Measurements from ENCODE around the gene CCDC28A.
"Not testable (repeated sequence)": the region's sequence is repeated elsewhere in the genome, so short reads cannot be mapped to it uniquely, and the experiment has no call there.

The CCDC28A gene

GRCh38 chr6:138773177-138774091 lies at the start of gene CCDC28A:
CCDC28A (plus strand) TSS chr6:138773769; CDS start chr6:138776121, 2,352 bp downstream.
- peak; percentile 98 for DNase-seq (ENCODE audit: low read depth, low spot score)

DNA sequence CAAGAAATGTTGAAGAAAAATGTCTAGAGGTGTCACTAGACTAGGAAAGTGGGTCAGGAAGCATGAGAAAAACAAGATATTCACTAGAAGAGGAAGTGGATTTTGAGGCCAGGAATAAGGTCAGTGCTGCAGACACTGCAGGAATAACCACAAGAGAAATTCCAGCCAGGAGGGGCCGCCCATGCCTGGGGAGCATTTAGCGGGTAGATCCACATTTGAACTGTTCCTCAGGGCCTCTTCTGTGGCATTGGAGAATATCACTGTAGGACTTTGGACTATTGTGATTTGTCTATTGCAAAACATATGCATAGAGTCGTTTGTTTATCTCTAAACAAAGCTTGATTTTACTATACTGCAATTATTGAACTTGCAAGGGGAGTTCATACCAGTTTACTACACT lies 49.6 kb upstream of the CCDC28A start:
- peak; percentile 23 for DNase-seq (ENCODE audit: low read depth, low spot score)

- DNase-seq (ENCODE audit: low read depth, low spot score) = no peak
Observed at GRCh38 chr6:138726066-138726756, 47.4 kb upstream of the CCDC28A start.

GRCh38 chr6:138726757-138727097 lies 46.8 kb upstream of the CCDC28A start:
- DNase-seq (ENCODE audit: low read depth, low spot score) = no peak

DNA sequence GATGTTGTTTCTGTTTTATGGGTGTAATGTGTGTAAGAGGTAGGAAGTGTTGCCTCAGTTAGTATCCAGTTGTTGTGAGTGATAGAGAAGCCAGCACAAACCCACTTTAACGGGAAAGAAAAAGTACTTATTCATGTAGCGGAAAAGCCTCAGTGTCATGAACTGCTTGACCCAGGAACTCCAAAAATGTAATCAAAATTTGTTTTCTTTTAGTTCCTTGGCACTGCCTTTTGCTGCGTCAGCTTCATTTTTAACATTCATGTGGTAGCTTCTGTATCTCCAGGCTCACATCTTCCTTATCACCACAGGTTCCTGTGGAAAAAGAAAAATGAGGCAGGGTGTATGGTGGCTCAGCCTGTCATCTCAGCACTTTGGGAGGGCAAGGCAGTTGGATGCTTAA lies 46.4 kb upstream of the CCDC28A start:
- DNase-seq (ENCODE audit: low read depth, low spot score) = no peak

GRCh38 chr6:138728662-138729061 lies 44.9 kb upstream of the CCDC28A start:
- no peak for DNase-seq (ENCODE audit: low read depth, low spot score)

DNA sequence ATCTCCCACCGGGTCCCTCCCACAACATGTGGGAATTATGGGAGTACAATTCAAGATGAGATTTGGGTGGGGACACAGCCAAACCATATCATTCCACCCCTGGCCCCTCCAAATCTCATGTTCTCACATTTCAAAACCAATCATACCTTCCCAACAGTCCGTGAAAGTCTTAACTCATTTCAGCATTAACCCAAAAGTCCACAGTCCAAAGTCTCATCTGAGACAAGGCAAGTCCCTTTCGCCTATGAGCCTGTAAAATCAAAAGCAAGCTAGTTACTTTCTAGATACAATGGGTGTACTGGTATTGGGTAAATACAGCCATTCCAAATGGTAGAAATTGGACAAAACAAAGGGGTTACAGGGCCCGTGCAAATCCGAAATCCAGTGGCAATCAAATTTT lies 43.5 kb upstream of the CCDC28A start:
- not testable (repeated sequence) for DNase-seq (ENCODE audit: low read depth, low spot score)

GRCh38 chr6:138734585-138734984 lies 39.0 kb upstream of the CCDC28A start:
- no peak for DNase-seq (ENCODE audit: low read depth, low spot score)

DNA sequence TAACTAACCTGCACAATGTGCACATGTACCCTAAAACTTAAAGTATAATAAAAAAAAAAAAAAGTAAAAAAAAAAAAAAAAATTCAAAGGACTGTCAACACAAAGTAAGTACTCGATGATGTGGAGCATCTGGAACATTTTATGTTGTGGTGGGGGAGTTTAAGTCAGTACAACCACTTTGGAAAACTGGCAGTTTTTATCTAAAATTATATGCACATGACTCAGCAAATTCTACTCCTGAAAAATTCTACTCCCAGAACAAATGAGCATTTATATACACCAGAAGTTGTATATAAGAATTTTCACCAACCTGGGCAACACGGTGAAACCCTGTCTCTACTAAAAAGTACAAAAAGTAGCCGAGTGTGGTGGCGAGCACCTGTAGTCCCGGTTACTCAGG lies 36.9 kb upstream of the CCDC28A start:
- DNase-seq (ENCODE audit: low read depth, low spot score) = no peak

- peak; percentile 45 for DNase-seq (ENCODE audit: low read depth, low spot score)
Observed at GRCh38 chr6:138752017-138752416, 21.6 kb upstream of the CCDC28A start.

- DNase-seq (ENCODE audit: low read depth, low spot score) = no peak
Observed at GRCh38 chr6:138757136-138757535, 16.4 kb upstream of the CCDC28A start.

DNA sequence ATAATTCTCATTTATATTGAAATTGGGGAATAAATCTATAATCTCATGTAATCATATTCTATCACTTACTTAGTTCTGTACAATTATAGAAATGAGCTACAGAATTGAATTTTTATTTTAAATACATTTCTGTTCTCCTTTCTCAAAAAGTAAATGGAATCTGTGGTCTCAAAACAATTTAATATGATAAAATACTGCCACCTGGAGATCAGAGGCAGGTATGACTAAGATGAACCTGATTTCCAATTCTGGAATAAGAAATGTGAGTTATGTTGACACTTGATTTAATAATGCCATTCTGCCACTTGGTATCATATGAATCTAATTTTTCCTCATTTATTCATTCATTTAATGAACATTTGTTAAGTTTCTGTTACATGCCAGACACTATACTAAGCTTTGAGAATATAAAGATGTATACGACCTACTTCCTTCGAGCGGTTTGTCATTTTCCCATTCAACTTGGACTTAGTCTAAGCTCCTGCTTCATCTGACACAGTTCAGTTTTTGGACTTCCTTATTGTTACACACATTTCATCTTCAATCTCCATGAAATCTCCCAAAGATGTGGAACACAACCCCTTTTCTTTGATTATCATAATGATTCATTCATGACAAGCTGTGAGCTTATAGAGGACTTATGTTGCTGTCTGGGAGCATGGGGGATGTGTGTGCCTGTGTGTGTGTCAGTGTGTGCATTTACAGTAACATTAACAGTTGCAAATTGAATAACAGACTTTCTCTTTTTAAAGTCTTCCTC lies 7.5 kb upstream of the CCDC28A start:
- DNase-seq (ENCODE audit: low read depth, low spot score) = no peak

DNA sequence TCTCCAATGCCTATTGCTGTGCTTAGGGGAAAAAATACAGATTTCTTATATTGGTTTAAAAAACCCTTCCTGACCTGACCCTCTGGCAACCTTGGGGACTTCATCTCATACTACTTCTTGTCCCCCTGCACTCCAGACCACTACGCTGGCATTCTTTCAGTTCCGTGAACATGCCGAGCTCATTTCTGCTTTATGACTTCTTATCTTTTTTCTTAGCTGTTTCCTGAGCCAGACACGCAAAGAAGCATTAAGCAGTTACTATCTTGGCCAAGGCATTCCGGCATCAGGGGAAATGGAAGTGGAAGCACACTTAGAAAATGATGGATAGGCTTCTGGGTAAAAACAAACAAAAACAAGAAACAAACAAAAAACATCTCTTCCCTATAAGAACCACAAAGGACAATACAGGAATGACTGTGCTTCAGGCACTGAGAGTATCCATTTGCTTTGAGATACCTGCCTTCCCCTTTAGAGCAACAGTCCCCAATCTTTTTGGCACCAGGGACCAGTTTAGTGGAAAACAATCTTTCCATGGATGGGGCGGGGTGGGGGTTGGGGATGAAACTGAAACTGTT lies 4.4 kb upstream of the CCDC28A start:
- no peak for DNase-seq (ENCODE audit: low read depth, low spot score)

DNA sequence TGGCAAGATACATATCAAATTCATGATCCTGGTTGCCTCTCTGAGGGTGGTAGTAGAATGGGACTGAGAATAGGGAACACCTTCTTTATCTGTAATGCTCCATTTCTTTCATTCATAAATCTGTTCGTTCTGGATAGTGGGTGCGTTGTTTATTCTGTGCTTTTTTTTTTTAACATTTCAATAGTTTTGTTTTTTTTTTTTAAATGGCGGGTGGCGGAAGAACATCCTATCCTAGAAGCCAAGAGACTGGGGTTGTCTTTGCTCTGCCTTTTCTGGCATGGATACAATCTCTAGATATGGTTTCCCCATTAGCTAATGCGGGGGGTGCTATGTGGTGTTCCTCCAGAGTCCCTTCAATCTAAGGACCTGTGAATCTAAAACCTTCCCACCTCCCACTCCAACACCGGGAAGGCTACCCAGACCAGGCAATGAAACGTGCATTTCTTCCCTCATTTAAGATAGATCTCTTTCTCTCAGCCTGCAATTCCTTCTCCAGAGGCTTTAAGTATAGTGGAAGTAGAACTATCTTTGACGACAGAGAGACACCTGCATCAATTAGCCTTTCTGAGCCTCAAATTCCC lies 883 bp upstream of the CCDC28A start:
- DNase-seq (ENCODE audit: low read depth, low spot score) = no peak

DNA sequence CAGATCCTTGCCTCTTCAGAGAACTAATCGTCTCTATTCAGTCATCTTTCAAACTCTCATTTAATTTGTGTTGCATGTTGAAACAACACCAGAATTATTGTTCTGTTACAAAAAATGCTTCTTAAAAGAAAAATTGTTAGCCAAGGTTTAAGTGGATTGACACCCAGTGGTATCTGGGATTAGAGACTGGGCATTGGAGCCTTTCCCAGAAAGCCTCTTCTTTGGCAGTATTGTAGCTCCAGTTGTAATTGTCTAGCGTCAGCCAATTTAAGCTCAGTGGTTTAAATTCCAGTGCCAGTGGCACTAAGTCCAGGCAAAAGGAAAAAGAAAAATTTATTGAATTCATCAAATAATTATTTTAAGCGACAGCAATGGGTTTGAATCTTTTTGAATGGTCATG lies 801 bp downstream of the CCDC28A start:
- no peak for DNase-seq (ENCODE audit: low read depth, low spot score)

DNA sequence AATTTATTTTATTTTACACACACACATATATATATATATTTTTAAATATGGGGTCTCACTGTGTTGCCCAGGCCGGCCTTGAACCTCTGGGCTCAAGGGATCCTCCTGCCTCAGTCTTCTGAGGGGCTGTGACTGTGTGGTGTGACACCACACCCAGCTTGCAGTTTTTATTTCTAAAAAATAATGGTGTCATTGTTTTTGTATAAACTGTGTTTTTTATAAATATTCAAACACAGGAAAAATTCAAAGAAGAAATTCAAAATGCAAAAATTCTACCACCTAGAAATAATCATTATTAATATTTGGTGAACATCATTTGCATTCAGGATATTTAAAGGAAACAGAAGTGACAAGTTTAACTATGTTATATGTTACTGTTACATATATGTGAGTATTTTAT lies 3.1 kb downstream of the CCDC28A start:
- DNase-seq (ENCODE audit: low read depth, low spot score) = no peak

DNA sequence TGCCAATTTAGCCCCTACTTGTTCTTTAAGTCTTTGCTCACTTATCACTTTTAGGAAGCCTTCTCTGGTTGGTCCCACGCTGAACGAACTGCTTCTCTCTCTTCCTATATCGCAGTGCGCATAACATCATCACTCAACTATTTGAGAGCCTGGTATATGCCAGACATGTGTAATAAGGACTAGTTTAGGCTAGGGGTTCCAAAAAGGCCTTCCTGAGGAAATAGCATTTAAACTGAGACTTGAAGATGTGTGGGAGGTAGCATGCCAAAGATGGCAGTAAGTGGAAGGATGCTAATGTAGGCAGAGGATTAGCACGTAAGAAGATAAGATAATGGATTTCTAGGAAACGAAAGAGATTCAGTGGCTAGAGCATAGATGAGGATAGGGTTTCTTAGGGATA lies 4.8 kb downstream of the CCDC28A start:
- no peak for DNase-seq (ENCODE audit: low read depth, low spot score)

DNA sequence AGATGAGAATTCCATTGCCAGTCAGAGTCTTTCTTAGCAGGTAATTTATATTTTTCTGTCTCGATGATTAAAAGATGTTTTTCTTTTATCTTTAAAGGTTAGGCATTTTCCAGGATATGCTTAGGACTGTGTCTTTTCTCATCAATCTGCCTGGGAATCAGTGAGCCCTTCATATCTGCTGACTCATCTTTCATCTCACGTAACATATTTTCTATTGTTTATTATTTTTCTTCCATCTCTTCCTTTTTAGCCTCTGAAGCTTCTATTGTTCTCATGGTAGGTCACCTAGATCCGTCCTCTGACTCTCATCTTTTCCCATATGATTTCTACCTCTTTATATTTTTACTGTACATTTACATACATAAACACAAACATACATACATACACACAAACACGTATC lies 8.7 kb downstream of the CCDC28A start:
- no peak for DNase-seq (ENCODE audit: low read depth, low spot score)

- DNase-seq (ENCODE audit: low read depth, low spot score) = no peak
Observed at GRCh38 chr6:138785079-138785478, 11.5 kb downstream of the CCDC28A start.

DNA sequence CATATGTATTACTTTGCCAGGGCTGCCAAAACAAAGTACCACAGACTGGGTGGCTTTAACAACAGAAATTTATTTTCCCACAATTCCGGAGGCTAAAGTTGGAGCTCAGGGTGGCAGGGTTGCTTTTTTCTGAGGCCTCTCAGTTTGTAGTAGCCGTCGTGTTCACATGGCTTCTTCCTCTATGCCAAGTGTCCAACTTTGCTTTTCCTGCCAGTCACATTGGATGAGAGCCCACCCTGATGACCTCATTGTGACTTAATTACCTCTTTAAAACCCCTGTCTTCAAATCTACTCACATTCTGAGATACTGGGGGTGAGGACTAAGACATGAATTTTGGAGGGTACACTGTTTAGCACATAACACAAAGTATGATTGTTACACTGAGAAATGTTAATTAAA lies 12.4 kb downstream of the CCDC28A start:
- no peak for DNase-seq (ENCODE audit: low read depth, low spot score)

- no peak for DNase-seq (ENCODE audit: low read depth, low spot score)
Observed at GRCh38 chr6:138787138-138787537, 13.6 kb downstream of the CCDC28A start.
